CD4-positive, alpha-beta T cell (primary cell): Measurements from ENCODE around the gene ATP2B3. TPM values are rescaled to one million over a fixed set of nuclear protein-coding genes. Genes with fewer than 3 reads are reported as not detected.

Source experiments
- ATAC-seq: fragments of 200-7000 bp; cut with Tn5 transposase; one replicate; pipeline ENCODE4 v1.10.0; 2022; ENCODE audit warnings: mild to moderate bottlenecking; ENCODE audit not compliant: poor library complexity
- CTCF ChIA-PET: fragments of 350-600 bp; sonication (Branson Sonifier 250); formaldehyde crosslinking; loops from one replicate; lab custom pipeline; 2021; ENCODE audit warnings: antibody characterized with exemption, inconsistent platforms; lab: Charles Lee
- POLR2A ChIA-PET: fragments of 350-600 bp; sonication (Branson Sonifier 250); formaldehyde crosslinking; loops from one replicate; lab custom pipeline; 2021; ENCODE audit warnings: antibody characterized with exemption, inconsistent platforms; lab: Charles Lee
- DNase-seq, 14 experiments: peaks; one replicate each; pipeline ENCODE4 v3.0.0-alpha.2; 2013 to 2020; ENCODE audit warnings: mixed read lengths in 2 of 14
- H3K27ac ChIP-seq, 2 donors: one replicate each; pipeline versions ENCODE4 v1.5.1 to v1.7.0; 2013; ENCODE audit warnings: low read length in 2 of 2, low read depth in 1 of 2, mild to moderate bottlenecking in 1 of 2
- H3K27me3 ChIP-seq, 2 experiments: 1 replicate in 1 of 2; 2 replicates in 1 of 2; pipeline versions ENCODE4 v1.6.1 to v1.7.0; 2013; ENCODE audit warnings: low read length in 2 of 2, control low read depth in 1 of 2, mild to moderate bottlenecking in 1 of 2, moderate library complexity in 1 of 2; ENCODE audit not compliant: insufficient read depth in 2 of 2, control insufficient read depth in 1 of 2
- H3K36me3 ChIP-seq: one replicate; pipeline ENCODE4 v1.6.1; 2013; ENCODE audit warnings: low read length, control low read depth; ENCODE audit not compliant: insufficient read depth
- H3K4me1 ChIP-seq: one replicate; pipeline ENCODE4 v1.6.1; 2013; ENCODE audit warnings: low read length, control low read depth; ENCODE audit not compliant: insufficient read depth
- H3K4me3 ChIP-seq: one replicate; pipeline ENCODE4 v1.5.1; 2013; ENCODE audit warnings: mild to moderate bottlenecking, low read length, moderate library complexity
- H3K9me3 ChIP-seq, 2 experiments: 1 replicate in 1 of 2; 2 replicates in 1 of 2; pipeline versions ENCODE4 v1.6.1 to v1.7.0; 2013; ENCODE audit warnings: low read length in 2 of 2, mild to moderate bottlenecking in 2 of 2, control low read depth in 1 of 2, moderate library complexity in 1 of 2; ENCODE audit not compliant: control insufficient read depth in 1 of 2, insufficient read depth in 1 of 2
- H3K27ac Mint-ChIP-seq: one replicate; pipeline ENCODE4 v1.8.0; 2020; ENCODE audit warnings: mixed read lengths
- H3K27me3 Mint-ChIP-seq: one replicate; pipeline ENCODE4 v1.8.0; 2021; ENCODE audit warnings: mixed read lengths
- H3K36me3 Mint-ChIP-seq: one replicate; pipeline ENCODE4 v1.8.0; 2021; ENCODE audit warnings: low read depth, mixed read lengths
- H3K4me1 Mint-ChIP-seq: one replicate; pipeline ENCODE4 v1.8.0; 2021; ENCODE audit warnings: low read depth, mixed read lengths
- H3K4me3 Mint-ChIP-seq: one replicate; pipeline ENCODE4 v1.8.0; 2020; ENCODE audit warnings: mild to moderate bottlenecking, mixed read lengths
- H3K9me3 Mint-ChIP-seq: one replicate; pipeline ENCODE4 v1.8.0; 2020; ENCODE audit warnings: mixed read lengths
- CTCF ChIP-seq: fragments of 200-600 bp; IDR thresholded peaks from one replicate; pipeline ENCODE4 v1.8.0; 2022; ENCODE audit warnings: antibody characterized with exemption, mild to moderate bottlenecking
- intact Hi-C, 2 experiments: fragments of 100-400 bp; cut with DNase I in 1 of 2; cut with micrococcal nuclease in 1 of 2; formaldehyde crosslinking; loops; one replicate each; pipeline versions ENCODE4 v1.15.1 to v1.9.0; 2023 to 2025; cut with DNase I, micrococcal nuclease
- total RNA-seq, 174 experiments: library from RNA in 2 of 174; stranded (reverse) in 2 of 174; gene quantifications; one replicate each; pipeline ENCODE4 v1.2.3 and lab custom pipeline; 2021 to 2026

Gene ATP2B3
- total RNA-seq, 2 experiments from 2014 or later = not detected

GRCh38 chrX:153554519-153555167, 37.2 kb downstream of the ATP2B3 start:
- H3K27ac ChIP-seq = no peak overlapping the region
- no peak overlapping the region for H3K27ac Mint-ChIP-seq
- ChIA-PET POLR2A (interaction anchor here (1.2 to 1.7 kb wide), 3 partner anchors 45 to 108 kb away, joined by 3 to 7 read pairs (median 3); no protein-coding TSS in a partner anchor), CTCF (interaction anchor here (0.5 to 1.2 kb wide), 10 partner anchors 15 to 342 kb away, joined by 3 to 11 read pairs (median 3); no protein-coding TSS in a partner anchor)
- ATAC-seq = peak; percentile 68
- no peak overlapping the region for H3K4me3 Mint-ChIP-seq
- H3K27me3 ChIP-seq = peaks cover 0 to 2% of the 10 kb centered on the region in 2 experiments
- peak; percentile 40 to 76 (median 54) for DNase-seq
- peak; percentile 46 for TF ChIP-seq CTCF
- intact Hi-C loops = loop anchor here (1.0 to 5.0 kb wide), 3 partner anchors 53 to 114 kb away; no protein-coding TSS in a partner anchor
- H3K4me3 ChIP-seq = no peak overlapping the region
- H3K4me1 Mint-ChIP-seq = no peaks in the 10 kb centered on the region
- H3K4me1 ChIP-seq = peaks cover 2% of the 10 kb centered on the region
- no peaks in the 10 kb centered on the region for H3K36me3 Mint-ChIP-seq
- H3K36me3 ChIP-seq = no peaks in the 10 kb centered on the region
- no peaks in the 10 kb centered on the region for H3K27me3 Mint-ChIP-seq
- no peaks in the 10 kb centered on the region for H3K9me3 ChIP-seq
- H3K9me3 Mint-ChIP-seq = no peaks in the 10 kb centered on the region

- H3K27ac ChIP-seq = no peak overlapping the region
- H3K4me1 Mint-ChIP-seq = no peaks in the 10 kb centered on the region
- no peaks in the 10 kb centered on the region for H3K36me3 ChIP-seq
- no peak for TF ChIP-seq CTCF
- no peaks in the 10 kb centered on the region for H3K9me3 ChIP-seq
- H3K27me3 ChIP-seq = peaks cover 0 to 2% of the 10 kb centered on the region in 2 experiments
- H3K27me3 Mint-ChIP-seq = no peaks in the 10 kb centered on the region
- no peaks in the 10 kb centered on the region for H3K36me3 Mint-ChIP-seq
- H3K4me1 ChIP-seq = peaks cover 2% of the 10 kb centered on the region
- no peak overlapping the region for H3K4me3 ChIP-seq
- H3K9me3 Mint-ChIP-seq = no peaks in the 10 kb centered on the region
- intact Hi-C loops = no loop called here
- no peak overlapping the region for H3K27ac Mint-ChIP-seq
- ChIA-PET CTCF (no interaction called here), POLR2A (no interaction called here)
- ATAC-seq (no peak), DNase-seq (no peak)
- H3K4me3 Mint-ChIP-seq = no peak overlapping the region
Measured at GRCh38 chrX:153556767-153557166, 39.3 kb downstream of the ATP2B3 start.

- H3K36me3 Mint-ChIP-seq = no peaks in the 10 kb centered on the region
- CTCF ChIA-PET = no interaction called here
- H3K36me3 ChIP-seq = no peaks in the 10 kb centered on the region
- H3K27ac ChIP-seq = no peak overlapping the region
- intact Hi-C loops = no loop called here
- H3K27me3 Mint-ChIP-seq = no peaks in the 10 kb centered on the region
- TF ChIP-seq CTCF = no peak
- no peak overlapping the region for H3K4me3 ChIP-seq
- POLR2A ChIA-PET = no interaction called here
- H3K27ac Mint-ChIP-seq = no peak overlapping the region
- H3K4me1 ChIP-seq = peaks cover 2% of the 10 kb centered on the region
- no peaks in the 10 kb centered on the region for H3K4me1 Mint-ChIP-seq
- no peaks in the 10 kb centered on the region for H3K9me3 Mint-ChIP-seq
- H3K9me3 ChIP-seq = no peaks in the 10 kb centered on the region
- H3K27me3 ChIP-seq = no peaks in the 10 kb centered on the region
- DNase-seq = no peak
- ATAC-seq = no peak
- no peak overlapping the region for H3K4me3 Mint-ChIP-seq
Measured at GRCh38 chrX:153557618-153558355, 40.3 kb downstream of the ATP2B3 start.
